ENCODE data around the gene PALB2.

DNA sequence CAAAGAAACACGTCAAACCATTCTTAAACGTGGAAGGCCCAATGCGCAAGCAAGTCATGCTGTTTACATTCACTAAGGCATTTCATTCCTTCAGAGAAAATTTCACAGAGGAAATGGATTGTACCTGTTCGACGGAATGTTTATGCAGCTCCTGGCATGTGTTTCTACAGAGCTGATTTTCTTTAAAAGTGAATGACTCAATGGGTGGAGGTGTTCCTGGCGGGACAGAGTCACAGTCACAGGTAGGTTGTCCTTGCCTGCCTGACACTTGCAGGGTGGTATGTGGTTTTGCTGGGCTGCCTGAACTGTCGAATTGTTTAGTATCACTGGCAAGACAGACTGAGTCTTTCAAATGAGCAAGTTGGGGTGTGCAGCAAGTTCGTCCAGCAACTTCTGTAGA lies 11.6 kb downstream of the PALB2 start:
- no peak for TF ChIP-seq CTCF (IDR thresholded peaks at IDR 0.05)
- TF ChIP-seq ZFX (IDR thresholded peaks at IDR 0.05; ENCODE audit: borderline replicate concordance) = no peak
